ENCODE measurements around the gene SLC17A9. TPM values are rescaled to one million over a fixed set of nuclear protein-coding genes. Genes with fewer than 3 reads are reported as not detected.
"Not testable (repeated sequence)": the region's sequence is repeated elsewhere in the genome, so short reads cannot be mapped to it uniquely, and the experiment has no call there.

Gene SLC17A9
- total and polyA plus RNA-seq, 2 donors (not counting 1 experiment from before 2014, with no cell fraction given) = 33.0 to 141 TPM

DNA sequence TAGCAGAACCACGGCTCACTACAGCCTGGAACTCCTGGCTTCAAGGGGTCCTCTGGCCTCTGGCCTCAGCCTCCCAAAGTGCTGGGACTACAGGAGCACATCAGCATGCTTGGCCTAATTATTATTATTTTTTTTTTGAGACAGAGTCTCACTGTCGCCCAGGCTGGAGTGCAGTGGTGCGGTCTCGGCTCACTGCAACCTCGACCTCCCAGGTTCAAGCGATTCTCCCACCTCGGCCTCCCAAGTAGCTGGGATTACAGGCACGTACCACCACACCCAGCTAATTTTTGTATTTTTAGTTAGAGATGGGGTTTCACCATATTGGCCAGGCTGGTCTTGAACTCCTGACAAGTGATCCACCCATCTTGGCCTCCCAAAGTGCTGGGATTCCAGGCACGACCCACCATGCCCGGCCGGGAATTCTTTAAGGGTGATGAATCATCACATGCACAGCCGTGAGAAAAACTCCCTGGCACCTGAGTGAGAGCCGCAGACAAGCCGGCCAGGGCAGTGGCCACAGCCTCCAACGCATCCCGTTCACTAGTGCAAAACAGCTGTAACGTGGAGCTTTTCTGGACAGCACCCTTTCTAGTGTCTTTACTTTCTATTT is 29.3 kb upstream of the SLC17A9 start:
- H3K27me3 Mint-ChIP-seq; H3K9ac ChIP-seq (ENCODE audit: low read length); H2AFZ ChIP-seq (ENCODE audit: insufficient read depth, low read depth, low read length, poor library complexity, severe bottlenecking); intact Hi-C loops (cut with micrococcal nuclease); DNase-seq; H3K9me3 Mint-ChIP-seq (ENCODE audit: insufficient read depth); H3K36me3 ChIP-seq (replicated peaks in 1 of 2; ENCODE audit: control extremely low read depth in 1 of 2, control insufficient read depth in 1 of 2, extremely low read depth in 1 of 2, insufficient read depth in 2 of 2, low read length in 1 of 2); ATAC-seq (ENCODE audit: low read depth); H3K27me3 ChIP-seq (replicated peaks in 1 of 4; ENCODE audit: control extremely low read depth in 1 of 4, control insufficient read depth in 3 of 4, insufficient read depth in 4 of 4, low read length in 3 of 4); H3K4me3 ChIP-seq (ENCODE audit: control extremely low read depth in 1 of 5, extremely low read depth in 1 of 5, insufficient read depth in 1 of 5, low read depth in 2 of 5, low read length in 4 of 5); H3K9me3 ChIP-seq (ENCODE audit: control extremely low read depth in 1 of 3, control insufficient read depth in 2 of 3, insufficient read depth in 1 of 3, low read length in 2 of 3): not testable (repeated sequence)
- Histone ChIP-seq H3K27ac (ENCODE audit: low read length in 2 of 2) (peak overlapping the region in 1 of 2 donors; percentile 35), H3K4me2 (replicated peaks; ENCODE audit: low read depth, low read length, poor library complexity, severe bottlenecking) (peak overlapping the region; percentile 93), H4K20me1 (ENCODE audit: control insufficient read depth, insufficient read depth, low read length, poor library complexity, severe bottlenecking) (peaks cover 87% of the 10 kb centered on the region), H3K4me1 (ENCODE audit: control insufficient read depth in 2 of 2, insufficient read depth in 2 of 2, low read length in 2 of 2) (peaks cover 76 to 82% of the 10 kb centered on the region in 2 donors), H3K79me2 (ENCODE audit: control insufficient read depth, insufficient read depth, low read length) (peaks cover 97% of the 10 kb centered on the region)
- CTCF ChIA-PET = interaction anchor here (1.1 kb wide), 1 partner anchor 86 kb away, joined by 3 read pairs; no protein-coding TSS in a partner anchor
- WGBS (ENCODE audit: insufficient coverage) = 89% methylated on average over 7 of the region's 17 CpGs
- Mint-ChIP-seq H3K27ac (peak overlapping the region; percentile 15), H3K4me1 (peaks cover 80% of the 10 kb centered on the region), H3K4me3 (peak overlapping the region; percentile 69)
- POLR2A ChIA-PET = interaction anchor here (1.3 kb wide), 1 partner anchor 14 kb away, joined by 5 read pairs; the partner anchor contains the start of gene GID8

DNA sequence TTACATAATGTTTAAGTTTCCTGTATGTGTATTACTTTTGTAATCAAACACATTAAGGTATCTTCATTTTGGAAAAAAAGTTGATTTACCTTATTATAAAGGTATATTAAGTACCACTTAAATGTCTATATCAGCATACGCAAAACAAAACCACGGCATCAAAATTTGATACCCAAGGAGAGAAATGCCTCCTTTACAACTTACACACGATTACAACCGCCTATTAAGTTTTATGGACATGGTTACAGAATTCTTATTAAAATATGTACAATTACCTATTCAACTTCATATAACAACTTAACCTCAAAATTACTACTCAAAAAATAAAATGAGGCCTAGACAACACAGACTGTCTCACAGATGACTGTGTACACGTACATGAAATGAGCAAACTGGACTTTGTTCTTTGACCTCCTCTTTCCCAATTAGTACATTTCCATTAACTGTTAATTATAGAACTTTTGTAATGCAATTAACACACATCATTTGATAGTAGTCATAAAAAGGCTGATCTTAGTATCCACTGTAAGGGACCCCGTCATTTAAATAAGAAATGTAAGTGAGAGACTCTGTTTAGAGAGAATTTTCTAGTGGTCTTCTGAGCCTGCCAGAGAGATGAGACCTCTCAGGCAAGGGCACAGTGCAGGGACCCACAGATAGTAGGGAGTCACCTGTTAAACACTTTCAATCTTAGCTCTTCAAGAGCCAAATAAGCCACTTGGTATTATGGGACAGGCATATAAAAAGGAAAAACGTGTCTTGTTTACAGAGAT is 28.7 kb upstream of the SLC17A9 start:
- peak overlapping the region; percentile 94 for H3K27ac Mint-ChIP-seq
- ChIA-PET CTCF (no interaction called here), POLR2A (interaction anchor here (1.3 kb wide), 1 partner anchor 14 kb away, joined by 5 read pairs; the partner anchor contains the start of gene GID8)
- peaks cover 80% of the 10 kb centered on the region for H4K20me1 ChIP-seq (ENCODE audit: control insufficient read depth, insufficient read depth, low read length, poor library complexity, severe bottlenecking)
- TF ChIP-seq, protein P1, sequence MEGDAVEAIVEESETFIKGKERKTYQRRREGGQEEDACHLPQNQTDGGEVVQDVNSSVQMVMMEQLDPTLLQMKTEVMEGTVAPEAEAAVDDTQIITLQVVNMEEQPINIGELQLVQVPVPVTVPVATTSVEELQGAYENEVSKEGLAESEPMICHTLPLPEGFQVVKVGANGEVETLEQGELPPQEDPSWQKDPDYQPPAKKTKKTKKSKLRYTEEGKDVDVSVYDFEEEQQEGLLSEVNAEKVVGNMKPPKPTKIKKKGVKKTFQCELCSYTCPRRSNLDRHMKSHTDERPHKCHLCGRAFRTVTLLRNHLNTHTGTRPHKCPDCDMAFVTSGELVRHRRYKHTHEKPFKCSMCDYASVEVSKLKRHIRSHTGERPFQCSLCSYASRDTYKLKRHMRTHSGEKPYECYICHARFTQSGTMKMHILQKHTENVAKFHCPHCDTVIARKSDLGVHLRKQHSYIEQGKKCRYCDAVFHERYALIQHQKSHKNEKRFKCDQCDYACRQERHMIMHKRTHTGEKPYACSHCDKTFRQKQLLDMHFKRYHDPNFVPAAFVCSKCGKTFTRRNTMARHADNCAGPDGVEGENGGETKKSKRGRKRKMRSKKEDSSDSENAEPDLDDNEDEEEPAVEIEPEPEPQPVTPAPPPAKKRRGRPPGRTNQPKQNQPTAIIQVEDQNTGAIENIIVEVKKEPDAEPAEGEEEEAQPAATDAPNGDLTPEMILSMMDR (IDR thresholded peaks at IDR 0.05) = no peak
- no peak for TF ChIP-seq EZH2 (IDR thresholded peaks at IDR 0.05; ENCODE audit: borderline replicate concordance, insufficient read depth, low read depth, low read length, poor library complexity, severe bottlenecking)
- peaks cover 97% of the 10 kb centered on the region for H3K79me2 ChIP-seq (ENCODE audit: control insufficient read depth, insufficient read depth, low read length)
- 83% methylated on average over 1 of the region's 7 CpGs for WGBS (ENCODE audit: insufficient coverage)
- H2AFZ ChIP-seq (ENCODE audit: insufficient read depth, low read depth, low read length, poor library complexity, severe bottlenecking) = no peak overlapping the region
- DNase-seq (no peak), ATAC-seq (ENCODE audit: low read depth) (no peak)
- peak overlapping the region; percentile 93 for H3K4me2 ChIP-seq (replicated peaks; ENCODE audit: low read depth, low read length, poor library complexity, severe bottlenecking)
- intact Hi-C loops (cut with micrococcal nuclease) = no loop called here
- peaks cover 80% of the 10 kb centered on the region for H3K4me1 Mint-ChIP-seq
- peak overlapping the region; percentile 88 for H3K4me3 Mint-ChIP-seq
- H3K9me3 ChIP-seq (ENCODE audit: control extremely low read depth in 1 of 3, control insufficient read depth in 2 of 3, insufficient read depth in 1 of 3, low read length in 2 of 3) = no peaks in the 10 kb centered on the region
- peak overlapping the region; percentile 95 for H3K9ac ChIP-seq (ENCODE audit: low read length)
- peak overlapping the region in 1 of 2 donors; percentile 92 for H3K27ac ChIP-seq (ENCODE audit: low read length in 2 of 2)
- H3K36me3 ChIP-seq (replicated peaks in 1 of 2; ENCODE audit: control extremely low read depth in 1 of 2, control insufficient read depth in 1 of 2, extremely low read depth in 1 of 2, insufficient read depth in 2 of 2, low read length in 1 of 2) = no peaks in the 10 kb centered on the region
- H3K4me1 ChIP-seq (ENCODE audit: control insufficient read depth in 2 of 2, insufficient read depth in 2 of 2, low read length in 2 of 2) = peaks cover 74 to 82% of the 10 kb centered on the region in 2 donors
- H3K9me3 Mint-ChIP-seq (ENCODE audit: insufficient read depth) = no peaks in the 10 kb centered on the region
- no peaks in the 10 kb centered on the region for H3K27me3 ChIP-seq (replicated peaks in 1 of 4; ENCODE audit: control extremely low read depth in 1 of 4, control insufficient read depth in 3 of 4, insufficient read depth in 4 of 4, low read length in 3 of 4)
- no peaks in the 10 kb centered on the region for H3K27me3 Mint-ChIP-seq
- no peak overlapping the region for H3K4me3 ChIP-seq (ENCODE audit: control extremely low read depth in 1 of 5, extremely low read depth in 1 of 5, insufficient read depth in 1 of 5, low read depth in 2 of 5, low read length in 4 of 5)

Data from B cell (primary cell).